Activated T-cell treated with anti-CD3 and anti-CD28 coated beads, Interleukin-2, amount 50 U/mL, for 72 hours (primary cell): Measurements from ENCODE around the gene KIF23. TPM values are rescaled to one million over a fixed set of nuclear protein-coding genes. Genes with fewer than 3 reads are reported as not detected.

ENCODE experiments used
- total RNA-seq, 2 donors: library from RNA; stranded (reverse); gene quantifications; one replicate each; pipeline ENCODE4 v1.2.3, GENCODE V29; 2022

The KIF23 gene
- total RNA-seq, 2 donors from 2014 or later, result 51.5 to 56.2 TPM

Other genes starting within 250 kb of the KIF23 start
- gene PAQR5, start 115.4 kb upstream of the KIF23 start, total RNA-seq, result under 1 TPM in 1 of 2 donors, not detected in 1; 0.07 TPM
- 1,000 to 10,000 TPM; 2,514 to 2,771 TPM for gene RPLP1, start 38.5 kb downstream of the KIF23 start, total RNA-seq